HPDE6-E6E7 (cell line): ENCODE results near the gene MS4A8.
"Not testable (repeated sequence)": the region's sequence is repeated elsewhere in the genome, so short reads cannot be mapped to it uniquely, and the experiment has no call there.

Experiments
- DNase-seq: peaks from one replicate; pipeline ENCODE4 v3.0.0; 2011; ENCODE audit warnings: missing footprints; ENCODE audit errors: extremely low spot score

Gene MS4A8

DNA sequence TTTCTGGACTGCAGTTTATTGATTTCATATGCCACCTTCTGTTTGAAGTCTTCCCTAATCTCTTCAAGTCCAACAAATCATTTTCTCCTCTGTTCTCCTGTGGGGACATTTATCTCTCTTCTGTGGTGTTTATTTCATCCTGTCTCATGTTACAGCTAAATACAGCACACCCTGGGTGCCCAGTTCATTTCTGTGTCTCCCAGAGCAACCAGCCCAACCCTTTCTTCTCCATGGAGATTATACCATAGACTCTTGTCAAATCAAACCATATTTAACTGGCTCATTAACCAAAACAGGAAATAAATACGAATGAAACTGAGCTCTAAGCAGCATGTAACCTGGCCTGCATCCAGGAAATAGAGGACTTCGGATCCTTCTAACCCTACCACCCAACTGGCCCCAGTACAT is at the start of gene MS4A8:
Gene MS4A8 (plus strand): TSS at position 329 of the 408 bp plus-strand sequence. CDS start 1,249 bp downstream, outside the sequence.
- no peak for DNase-seq

DNA sequence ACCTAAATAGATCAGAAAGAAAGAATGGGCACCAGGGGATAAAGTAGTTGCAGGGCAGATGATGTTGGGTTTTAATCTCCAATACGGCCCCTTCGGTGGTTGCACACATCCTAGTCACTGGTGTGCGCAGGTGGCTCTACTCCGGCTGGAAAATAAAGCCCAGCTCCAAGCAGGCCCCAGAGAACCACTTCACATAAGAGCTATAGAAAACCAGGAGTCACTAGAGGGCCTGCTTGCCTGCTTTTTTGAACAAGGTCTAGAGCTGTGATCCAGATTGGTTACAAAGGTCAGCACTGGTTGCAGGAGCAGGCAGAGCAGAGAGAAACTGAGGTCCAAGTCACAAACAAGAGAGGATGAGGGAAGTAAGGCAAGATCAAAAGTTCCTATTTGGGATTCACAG is 41.5 kb upstream of the MS4A8 start:
- DNase-seq, result no peak

- DNase-seq, result no peak
These were observed 41.0 kb upstream of the MS4A8 start for GRCh38 chr11:60658409-60658808.

GRCh38 chr11:60672255-60672654 is 27.2 kb upstream of the MS4A8 start:
- DNase-seq, result no peak

- DNase-seq, result not testable (repeated sequence)
These were observed 21.2 kb upstream of the MS4A8 start for GRCh38 chr11:60678231-60678630.

- no peak for DNase-seq
These were observed 19.5 kb upstream of the MS4A8 start for GRCh38 chr11:60679879-60680278.

DNA sequence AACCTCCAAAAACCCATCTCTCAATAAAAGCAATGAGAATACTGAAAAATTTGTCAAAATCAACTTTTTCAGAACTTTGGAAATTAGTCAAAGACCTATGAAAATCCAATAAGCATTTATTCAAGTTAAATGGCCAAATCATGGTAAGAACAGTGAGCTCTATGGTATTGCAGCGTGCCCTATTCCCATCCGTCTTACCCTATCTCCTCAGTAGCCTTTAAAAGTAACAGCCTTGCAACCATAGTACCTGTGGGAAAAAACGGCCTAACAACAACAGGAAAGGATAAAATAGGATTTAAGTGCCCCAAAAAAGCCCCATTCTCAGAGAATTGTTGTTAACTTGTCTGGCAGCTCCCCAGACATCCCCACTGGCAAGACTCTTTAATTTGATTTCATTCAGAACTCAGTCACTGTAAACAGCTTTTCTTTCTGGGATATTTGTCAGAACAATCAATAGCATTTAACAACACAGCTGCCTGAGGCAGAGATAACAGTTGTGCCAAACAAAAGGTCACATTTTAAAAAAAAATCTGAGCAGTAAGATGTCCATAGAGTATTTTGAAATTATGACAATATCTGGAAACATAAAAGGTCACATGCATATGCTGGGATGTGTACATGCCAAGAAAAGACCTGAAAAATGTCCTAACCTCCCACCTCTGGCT is 18.8 kb upstream of the MS4A8 start:
- DNase-seq, result no peak

DNA sequence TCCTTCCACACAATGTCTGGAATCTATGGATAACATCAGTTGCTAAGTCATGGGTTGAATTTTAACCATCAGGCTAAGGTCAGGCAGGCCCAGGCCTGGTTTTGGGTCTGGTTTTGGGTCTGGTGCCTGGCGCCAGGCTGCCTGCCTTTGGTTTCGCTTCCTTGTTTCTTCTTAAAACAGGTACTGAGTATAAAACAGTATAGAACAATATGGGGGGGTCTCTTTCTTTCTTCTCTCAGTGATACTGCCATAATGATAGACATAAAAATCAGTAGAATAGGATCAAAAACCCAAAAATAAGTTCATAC is 14.9 kb upstream of the MS4A8 start:
- not testable (repeated sequence) for DNase-seq

GRCh38 chr11:60691661-60692060 is 7.8 kb upstream of the MS4A8 start:
- DNase-seq, result no peak

- DNase-seq, result no peak
These were observed 524 bp downstream of the MS4A8 start for GRCh38 chr11:60699936-60700335.

DNA sequence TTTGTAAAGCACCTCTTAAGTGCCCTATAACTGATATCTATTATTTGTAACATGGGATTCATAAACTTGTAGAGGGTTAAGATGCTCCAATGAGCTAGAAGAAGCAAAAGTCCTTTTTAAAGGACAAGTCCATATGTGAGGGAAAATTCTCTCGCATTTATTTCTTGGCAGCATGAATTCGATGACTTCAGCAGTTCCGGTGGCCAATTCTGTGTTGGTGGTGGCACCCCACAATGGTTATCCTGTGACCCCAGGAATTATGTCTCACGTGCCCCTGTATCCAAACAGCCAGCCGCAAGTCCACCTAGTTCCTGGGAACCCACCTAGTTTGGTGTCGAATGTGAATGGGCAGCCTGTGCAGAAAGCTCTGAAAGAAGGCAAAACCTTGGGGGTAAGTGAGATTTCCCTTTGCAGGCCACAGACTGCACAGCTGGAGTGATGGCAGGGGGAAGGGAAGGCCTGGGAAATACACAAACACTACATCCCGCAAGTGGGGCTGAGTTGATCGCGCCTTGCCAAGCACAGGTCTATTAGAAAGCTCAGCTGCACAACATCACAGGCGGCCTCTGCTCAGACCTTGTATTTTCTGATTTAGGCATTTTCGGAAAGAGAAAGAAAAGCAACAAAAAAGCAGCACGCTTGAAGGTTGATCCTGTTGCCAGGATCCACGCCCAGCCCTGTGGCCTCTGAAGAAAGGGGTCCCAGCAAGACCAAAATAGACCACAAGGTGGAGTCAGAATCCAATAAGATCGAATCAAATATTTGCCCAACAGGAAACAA is 1.5 kb downstream of the MS4A8 start:
- DNase-seq, result no peak

GRCh38 chr11:60701469-60701818 is 2.0 kb downstream of the MS4A8 start:
- no peak for DNase-seq

GRCh38 chr11:60703374-60703773 is 4.0 kb downstream of the MS4A8 start:
- no peak for DNase-seq

DNA sequence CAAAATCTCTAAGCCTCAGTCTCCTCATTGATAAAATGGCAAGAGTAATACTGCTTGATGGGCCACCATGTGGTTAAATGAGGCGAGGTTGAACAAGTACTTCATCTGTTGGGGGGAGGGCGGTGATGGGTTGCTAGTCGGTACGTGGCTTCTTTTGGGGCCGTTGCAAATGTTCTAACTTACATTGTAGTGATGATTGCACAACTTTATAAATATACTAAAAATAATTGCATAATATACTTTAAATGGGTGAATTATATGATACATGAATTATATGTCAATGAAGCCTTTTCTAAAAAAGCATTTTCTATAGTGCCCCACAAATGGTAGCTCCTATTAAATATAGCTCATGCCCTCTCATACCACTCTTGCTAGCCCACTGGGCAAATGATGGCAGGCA is 6.5 kb downstream of the MS4A8 start:
- no peak for DNase-seq

DNA sequence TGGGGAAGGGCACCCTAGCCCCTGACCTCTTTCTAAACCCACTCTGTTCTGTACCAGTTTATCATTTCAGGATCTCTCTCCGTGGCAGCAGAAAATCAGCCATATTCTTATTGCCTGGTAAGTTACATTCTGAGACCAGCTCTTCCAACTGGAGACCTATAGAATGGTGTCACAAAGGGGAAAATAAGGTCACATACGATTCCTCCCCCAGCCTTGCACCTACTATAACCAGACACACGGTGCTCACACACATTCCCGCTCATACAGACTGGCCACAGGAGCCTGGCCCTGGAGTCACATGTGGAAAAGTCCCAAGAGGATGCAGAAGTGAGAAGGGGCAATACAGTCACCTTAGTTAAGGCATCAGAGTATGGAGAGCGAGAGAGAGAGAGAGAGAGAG is 7.5 kb downstream of the MS4A8 start:
- no peak for DNase-seq

DNA sequence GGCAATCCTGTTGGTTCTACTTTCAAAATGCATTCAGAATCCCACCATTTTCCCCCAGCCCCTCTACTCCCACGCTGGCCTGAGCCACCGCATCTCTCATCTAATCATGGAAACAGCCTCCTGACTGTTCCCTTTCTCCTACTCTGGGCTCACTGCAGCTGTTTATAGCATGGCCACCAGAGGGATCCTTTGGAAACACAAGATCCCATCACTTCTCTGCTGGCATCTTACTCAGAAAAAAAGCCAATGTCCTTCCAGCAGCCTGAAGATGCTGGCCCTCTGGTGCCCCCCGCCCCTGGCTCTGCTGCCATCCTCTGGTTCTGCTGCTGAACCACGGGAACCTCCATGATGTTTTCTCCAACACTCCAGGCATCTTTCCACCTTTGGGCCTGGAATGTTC is 11.1 kb downstream of the MS4A8 start:
- no peak for DNase-seq

DNA sequence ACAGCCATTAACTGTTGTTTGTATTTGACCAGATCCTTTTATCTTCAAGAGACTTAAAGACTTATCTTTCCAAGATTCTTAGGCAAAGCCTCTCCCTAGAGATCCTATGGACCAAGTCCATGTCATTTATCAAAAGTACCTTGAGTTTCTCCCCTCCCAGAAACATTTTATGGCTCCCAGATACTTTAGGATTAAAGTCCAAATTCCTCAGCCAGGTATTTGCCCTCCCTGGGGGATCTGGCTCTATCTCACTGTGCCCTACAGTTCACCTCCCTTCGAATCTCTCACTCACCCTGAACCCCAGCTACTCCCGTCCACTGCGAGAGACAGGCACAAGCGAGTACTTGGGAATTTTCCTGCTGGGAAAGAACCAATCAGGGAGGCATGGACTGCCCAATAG is 11.9 kb downstream of the MS4A8 start:
- no peak for DNase-seq

DNA sequence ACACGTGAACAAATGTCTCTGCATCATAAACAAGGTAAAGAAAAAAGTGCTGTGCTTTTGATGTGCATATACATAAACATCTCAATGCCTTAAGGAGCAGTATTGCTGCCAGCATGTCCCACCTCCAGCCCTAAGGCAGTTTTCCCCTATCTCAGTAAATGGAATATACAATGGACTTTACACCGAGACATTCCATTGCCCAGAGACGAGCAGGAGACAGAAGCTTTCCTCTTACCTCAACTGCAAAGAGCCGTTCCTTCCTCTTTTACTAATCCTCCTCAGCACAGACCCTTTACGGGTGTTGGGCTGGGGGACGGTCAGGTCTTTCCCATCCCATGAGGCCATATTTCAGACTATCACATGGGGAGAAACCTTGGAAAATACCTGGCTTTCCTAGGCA is 14.0 kb downstream of the MS4A8 start:
- not testable (repeated sequence) for DNase-seq

DNA sequence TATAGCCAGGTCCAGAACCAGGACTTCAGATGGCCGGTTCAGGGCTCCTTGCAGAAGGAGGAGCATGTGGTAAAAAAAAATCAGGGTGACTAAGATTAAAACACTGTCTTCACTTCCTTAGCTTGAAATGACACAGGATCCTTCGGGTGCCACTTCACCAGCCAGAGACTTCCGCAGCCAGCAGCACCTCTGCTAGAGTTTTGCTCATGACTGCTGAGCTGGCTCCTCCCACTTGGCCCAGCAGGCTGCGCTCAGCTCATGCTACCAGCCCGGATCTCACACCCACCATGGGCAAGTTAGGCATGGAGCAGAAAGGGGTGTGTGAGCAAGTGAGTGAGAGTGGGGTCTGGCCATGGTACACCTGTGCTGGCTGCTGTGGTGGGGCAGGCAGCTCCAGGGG is 18.5 kb downstream of the MS4A8 start:
- DNase-seq, result no peak

- no peak for DNase-seq
These were observed 19.3 kb downstream of the MS4A8 start for GRCh38 chr11:60718524-60719316.

- DNase-seq, result no peak
These were observed 20.0 kb downstream of the MS4A8 start for GRCh38 chr11:60719391-60719790.

GRCh38 chr11:60720460-60720859 is 21.0 kb downstream of the MS4A8 start:
- DNase-seq, result no peak

GRCh38 chr11:60724420-60724819 is 25.0 kb downstream of the MS4A8 start, which contains the start of gene MS4A18:
Gene MS4A18 (plus strand): TSS chr11:60724720.
- DNase-seq, result no peak
